HG03135 (cell line): ENCODE results near the gene GPANK1.

Experiments used
- ATAC-seq: cut with Tn5 transposase; IDR thresholded peaks from one replicate; pipeline ENCODE4 v1.9.1; 2021; ENCODE audit warnings: mild to moderate bottlenecking, moderate library complexity; ENCODE audit not compliant: unreplicated experiment

GPANK1 gene

DNA sequence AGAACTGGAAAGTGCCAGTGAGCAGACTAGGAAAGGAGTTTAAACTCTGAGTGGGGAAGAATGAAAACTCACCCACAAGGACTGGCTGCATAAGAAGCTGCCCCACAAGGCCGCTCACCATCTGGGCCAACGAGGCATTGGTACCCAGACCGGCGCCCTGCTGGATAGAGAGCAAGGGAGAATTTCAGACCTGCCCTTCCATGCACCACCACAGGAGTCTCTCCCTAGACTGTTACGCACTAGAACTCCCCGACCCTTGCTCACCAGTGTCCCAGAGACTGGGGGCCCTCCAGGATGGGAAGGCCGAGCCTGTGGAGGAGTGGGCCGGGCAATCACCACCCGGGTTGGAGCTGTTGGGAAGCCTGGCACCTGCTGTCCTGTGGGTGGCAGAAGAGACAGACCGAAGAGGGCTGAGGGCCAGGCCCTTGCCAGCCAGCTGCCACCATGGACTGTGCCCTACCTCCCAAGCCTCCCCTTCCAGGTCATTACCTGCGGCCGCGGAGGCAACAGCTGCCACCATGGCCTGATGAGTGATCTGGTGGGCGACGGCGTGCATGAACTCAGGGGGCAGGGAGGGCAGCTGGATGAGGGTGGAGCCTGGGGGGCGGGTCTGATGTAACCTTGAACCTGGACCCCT, 20.9 kb downstream of the GPANK1 start:
- ATAC-seq = no peak

GRCh38 chr6:31642798-31643570, 21.8 kb downstream of the GPANK1 start:
- no peak for ATAC-seq

GRCh38 chr6:31641370-31641769, 23.4 kb downstream of the GPANK1 start:
- no peak for ATAC-seq

DNA sequence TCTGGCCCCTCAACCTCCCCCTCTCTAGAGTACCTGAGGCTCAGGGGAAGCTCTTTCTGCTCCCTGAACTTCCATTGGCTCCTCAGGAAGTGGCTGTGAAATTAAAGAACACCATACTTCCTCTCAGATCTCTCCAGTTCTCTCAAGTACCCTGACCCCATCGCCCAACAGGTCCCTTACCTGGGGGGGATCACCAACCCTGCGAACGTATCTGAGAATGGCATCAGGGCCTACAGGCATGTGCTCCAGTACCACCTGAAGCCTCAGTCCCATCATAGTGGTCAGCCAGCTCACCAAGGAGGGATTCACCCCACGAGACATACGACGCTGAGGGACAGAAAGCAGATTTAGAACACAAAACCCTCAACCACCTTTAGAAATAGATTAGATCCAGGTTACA, 24.2 kb downstream of the GPANK1 start:
- ATAC-seq = no peak

DNA sequence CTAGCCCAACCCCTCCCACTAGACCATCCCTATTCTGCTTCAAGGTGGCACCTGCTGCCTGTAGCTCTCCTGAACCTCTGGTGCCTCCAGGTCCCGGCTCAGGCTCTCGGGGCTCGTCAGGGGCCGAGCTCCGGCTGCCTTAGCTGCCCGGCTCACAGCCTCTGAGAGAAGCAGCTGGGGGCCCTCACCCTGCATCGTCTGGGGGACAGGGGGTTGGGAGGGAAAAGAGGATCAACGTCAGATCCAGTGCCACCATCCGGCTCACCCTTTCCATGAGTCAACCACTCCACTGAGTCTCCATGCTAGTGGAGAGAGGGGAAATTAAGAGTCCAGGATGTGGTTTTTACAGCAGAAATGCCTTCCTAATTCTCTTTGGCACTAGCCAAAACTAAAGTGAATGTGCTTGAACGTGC, 25.3 kb downstream of the GPANK1 start:
- ATAC-seq = no peak

- no peak for ATAC-seq
Measured at GRCh38 chr6:31639043-31639442, 25.8 kb downstream of the GPANK1 start.

- ATAC-seq = no peak
Measured at GRCh38 chr6:31636698-31637596, 27.9 kb downstream of the GPANK1 start.

DNA sequence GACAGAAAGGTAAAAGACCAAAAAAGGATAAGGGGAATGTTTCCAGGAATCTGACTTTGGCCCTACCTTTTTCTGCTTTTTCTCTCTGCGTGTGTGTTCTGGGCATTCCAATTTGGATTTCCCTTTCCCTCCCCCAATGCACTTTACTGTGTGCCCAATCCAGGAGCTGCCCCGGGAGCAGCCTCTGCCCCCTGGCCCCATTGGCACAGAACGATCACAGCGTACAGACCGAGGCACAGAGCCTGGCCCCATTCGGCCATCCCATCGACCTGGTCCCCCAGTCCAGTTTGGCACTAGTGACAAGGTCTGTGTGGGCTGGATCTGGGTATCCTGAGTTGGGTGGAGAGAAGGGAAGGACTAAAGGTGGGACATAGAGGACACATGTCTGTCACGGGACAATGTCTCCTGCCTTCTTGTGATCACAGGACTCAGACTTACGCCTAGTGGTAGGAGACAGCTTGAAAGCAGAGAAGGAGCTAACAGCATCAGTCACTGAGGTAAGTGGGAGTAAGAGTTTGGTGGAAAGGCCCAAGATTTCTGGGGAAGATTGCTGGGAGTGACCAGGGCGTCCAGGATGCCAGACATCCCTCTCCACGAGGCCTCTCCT, 29.7 kb downstream of the GPANK1 start:
- no peak for ATAC-seq

DNA sequence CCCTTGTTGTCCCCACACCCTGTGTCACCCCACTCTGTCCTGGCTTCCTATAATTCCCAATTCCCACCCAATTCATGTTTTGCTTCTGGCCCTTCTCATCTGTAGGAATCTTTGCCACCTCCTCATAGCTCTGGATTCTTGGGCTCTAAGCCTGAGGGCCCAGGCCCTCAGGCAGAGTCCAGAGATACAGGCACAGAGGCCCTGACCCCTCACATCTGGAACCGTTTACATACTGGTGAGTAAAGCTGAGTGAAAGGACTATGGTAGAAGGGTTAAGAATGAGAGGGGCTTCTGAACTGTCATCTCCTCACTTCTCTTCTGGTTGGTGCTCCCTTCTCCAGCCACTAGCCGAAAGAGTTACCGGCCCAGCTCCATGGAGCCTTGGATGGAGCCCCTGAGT, 30.7 kb downstream of the GPANK1 start:
- ATAC-seq = no peak

GRCh38 chr6:31633447-31633846, 31.4 kb downstream of the GPANK1 start:
- no peak for ATAC-seq

DNA sequence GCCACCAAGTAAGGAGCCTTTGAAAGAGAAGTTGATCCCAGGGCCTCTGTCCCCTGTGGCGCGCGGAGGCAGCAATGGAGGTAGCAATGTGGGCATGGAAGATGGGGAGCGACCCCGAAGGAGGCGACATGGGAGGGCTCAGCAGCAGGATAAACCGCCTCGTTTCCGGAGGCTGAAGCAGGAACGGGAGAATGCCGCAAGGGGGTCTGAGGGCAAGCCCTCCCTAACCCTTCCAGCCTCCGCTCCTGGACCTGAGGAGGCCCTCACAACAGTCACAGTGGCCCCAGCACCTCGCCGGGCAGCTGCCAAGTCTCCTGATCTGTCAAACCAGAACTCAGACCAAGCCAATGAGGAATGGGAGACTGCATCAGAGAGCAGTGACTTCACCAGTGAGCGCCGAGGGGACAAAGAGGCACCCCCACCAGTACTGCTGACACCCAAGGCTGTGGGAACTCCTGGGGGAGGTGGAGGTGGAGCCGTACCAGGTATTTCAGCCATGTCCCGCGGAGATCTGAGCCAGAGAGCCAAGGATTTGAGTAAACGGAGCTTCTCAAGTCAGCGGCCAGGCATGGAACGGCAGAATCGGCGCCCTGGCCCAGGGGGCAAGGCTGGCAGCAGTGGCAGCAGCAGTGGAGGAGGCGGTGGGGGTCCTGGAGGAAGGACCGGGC, 32.4 kb downstream of the GPANK1 start:
- ATAC-seq = no peak

DNA sequence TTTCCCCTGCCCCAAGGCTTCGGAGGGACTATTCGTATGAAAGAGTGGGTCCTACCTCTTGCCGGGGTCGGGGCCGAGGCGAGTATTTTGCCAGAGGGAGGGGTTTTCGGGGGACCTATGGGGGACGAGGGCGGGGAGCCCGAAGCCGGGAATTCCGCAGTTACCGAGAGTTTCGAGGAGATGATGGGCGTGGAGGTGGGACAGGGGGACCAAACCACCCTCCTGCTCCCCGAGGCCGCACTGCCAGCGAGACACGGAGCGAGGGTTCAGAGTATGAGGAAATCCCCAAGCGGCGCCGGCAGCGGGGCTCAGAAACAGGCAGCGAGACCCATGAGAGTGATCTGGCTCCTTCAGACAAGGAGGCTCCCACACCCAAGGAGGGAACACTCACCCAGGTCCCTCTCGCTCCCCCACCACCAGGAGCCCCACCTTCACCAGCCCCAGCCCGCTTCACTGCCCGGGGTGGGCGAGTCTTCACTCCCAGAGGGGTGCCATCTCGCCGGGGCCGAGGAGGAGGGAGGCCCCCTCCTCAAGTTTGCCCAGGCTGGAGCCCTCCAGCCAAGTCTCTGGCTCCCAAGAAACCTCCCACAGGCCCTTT, 33.0 kb downstream of the GPANK1 start:
- ATAC-seq = no peak

DNA sequence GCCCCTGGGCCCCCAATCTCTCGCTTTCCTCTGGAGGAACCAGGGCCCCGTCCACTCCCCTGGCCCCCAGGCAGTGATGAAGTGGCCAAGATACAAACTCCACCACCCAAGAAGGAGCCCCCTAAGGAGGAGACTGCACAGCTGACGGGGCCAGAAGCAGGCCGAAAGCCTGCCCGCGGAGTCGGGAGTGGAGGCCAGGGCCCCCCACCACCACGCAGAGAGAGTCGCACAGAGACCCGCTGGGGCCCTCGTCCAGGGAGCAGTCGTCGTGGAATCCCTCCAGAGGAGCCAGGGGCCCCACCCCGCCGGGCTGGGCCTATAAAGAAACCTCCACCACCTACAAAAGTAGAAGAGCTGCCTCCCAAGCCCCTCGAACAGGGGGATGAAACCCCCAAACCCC, 33.6 kb downstream of the GPANK1 start:
- no peak for ATAC-seq

- no peak for ATAC-seq
Measured at GRCh38 chr6:31630177-31630934, 34.4 kb downstream of the GPANK1 start.

DNA sequence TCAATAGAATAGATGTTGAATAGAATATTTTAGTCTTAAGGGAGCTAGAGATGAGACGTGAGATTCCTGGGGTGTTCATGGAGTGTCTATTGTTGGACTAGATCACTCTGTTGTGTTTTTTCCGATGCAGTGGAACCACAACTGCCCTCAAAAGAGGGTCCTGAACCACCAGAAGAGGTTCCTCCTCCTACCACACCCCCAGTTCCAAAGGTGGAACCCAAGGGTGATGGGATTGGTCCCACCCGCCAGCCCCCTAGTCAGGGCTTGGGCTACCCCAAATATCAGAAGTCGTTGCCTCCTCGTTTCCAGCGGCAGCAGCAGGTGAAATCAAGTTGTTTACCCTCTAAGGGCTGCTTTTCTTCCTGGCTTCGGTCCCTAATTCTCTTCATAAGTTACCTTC, 35.8 kb downstream of the GPANK1 start:
- no peak for ATAC-seq

DNA sequence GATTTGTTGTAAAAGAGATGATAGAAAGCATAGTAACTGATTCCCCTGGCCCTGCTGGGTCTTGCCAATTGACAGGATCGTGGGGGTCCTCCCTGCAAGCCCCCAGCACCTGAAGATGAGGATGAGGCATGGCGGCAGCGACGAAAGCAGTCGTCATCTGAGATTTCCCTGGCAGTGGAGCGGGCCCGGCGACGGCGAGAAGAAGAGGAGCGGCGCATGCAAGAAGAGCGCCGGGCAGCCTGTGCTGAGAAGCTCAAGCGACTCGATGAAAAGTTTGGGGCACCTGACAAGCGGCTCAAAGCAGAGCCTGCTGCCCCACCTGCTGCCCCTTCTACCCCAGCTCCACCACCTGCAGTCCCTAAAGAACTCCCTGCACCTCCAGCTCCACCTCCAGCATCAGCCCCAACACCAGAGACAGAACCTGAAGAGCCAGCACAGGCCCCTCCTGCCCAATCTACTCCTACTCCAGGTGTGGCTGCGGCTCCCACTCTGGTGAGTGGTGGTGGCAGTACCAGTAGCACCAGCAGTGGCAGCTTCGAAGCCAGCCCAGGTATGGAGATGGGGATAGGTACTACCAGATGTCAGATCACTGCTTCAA, 37.0 kb downstream of the GPANK1 start:
- no peak for ATAC-seq

- no peak for ATAC-seq
Measured at GRCh38 chr6:31626952-31627351, 37.8 kb downstream of the GPANK1 start.

DNA sequence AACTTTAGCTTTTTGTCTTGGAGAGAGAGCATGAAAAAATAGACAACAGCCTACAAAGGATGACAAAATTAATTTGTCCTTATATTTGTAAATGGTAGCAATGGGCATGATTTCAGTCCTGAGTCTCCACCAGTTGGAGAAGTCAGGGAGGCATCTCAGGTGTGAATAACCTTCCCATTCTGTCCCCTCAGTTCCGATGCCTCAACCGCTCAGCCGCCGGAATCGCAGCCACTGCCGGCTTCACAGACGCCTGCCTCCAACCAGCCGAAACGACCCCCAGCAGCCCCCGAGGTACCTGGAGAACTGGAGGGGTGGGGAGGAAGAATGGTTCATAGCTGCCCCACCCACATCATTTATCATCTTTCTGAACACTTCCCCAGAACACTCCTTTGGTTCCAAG, 40.7 kb downstream of the GPANK1 start:
- no peak for ATAC-seq

DNA sequence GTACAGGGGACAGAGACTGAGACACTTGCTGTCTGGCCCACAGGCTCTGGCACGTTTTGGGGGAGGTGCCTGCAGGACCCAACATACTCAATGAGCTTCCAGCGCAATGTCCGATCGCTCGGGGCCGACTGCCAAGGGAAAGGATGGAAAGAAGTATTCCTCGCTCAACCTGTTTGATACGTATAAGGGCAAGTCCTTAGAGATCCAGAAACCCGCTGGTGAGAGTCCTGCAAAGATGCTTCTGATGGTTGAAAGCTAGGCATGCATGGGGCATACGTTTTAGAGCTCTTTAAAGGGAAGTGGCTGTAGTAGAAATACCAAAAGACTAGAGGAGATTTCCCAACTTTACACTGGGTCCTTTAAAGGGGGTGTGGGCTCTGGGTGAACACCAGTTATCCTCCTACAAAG, 42.1 kb downstream of the GPANK1 start:
- ATAC-seq = no peak
